Measurements from ENCODE around the gene AXIN2. TPM values are rescaled to one million over a fixed set of nuclear protein-coding genes. Genes with fewer than 3 reads are reported as not detected.

AXIN2 gene
- total RNA-seq, 4 donors from 2014 or later, result 15.3 to 23.7 (median 20.5) TPM

GRCh38 chr17:65515959-65516948, 45.2 kb downstream of the AXIN2 start:
- Histone ChIP-seq H3K4me1 (peaks cover 0 to 11% (median 3%) of the 10 kb centered on the region in 4 donors), H3K36me3 (no peaks in the 10 kb centered on the region), H3K27me3 (no peaks in the 10 kb centered on the region), H3K27ac (peak overlapping the region in 2 of 4 donors; percentile 28 to 32), H3K4me3 (no peak overlapping the region), H3K9me3 (no peaks in the 10 kb centered on the region)
- no peak for DNase-seq (ENCODE audit: low spot score in 2 of 2)
- TF ChIP-seq CTCF (IDR thresholded peaks at IDR 0.05), result no peak
- TF ChIP-seq EP300 (IDR thresholded peaks at IDR 0.05), result no peak
- TF ChIP-seq POLR2A (IDR thresholded peaks at IDR 0.05), result no peak
- 24 to 38% methylated on average over 17 of the region's 17 CpGs for WGBS, 2 donors

GRCh38 chr17:65515512-65515911, 45.9 kb downstream of the AXIN2 start:
- no peak overlapping the region for H3K4me3 ChIP-seq
- no peak for DNase-seq (ENCODE audit: low spot score in 2 of 2)
- WGBS, 2 donors, result 73 to 75% methylated on average over 6 of the region's 6 CpGs
- peaks cover 0 to 11% (median 3%) of the 10 kb centered on the region in 4 donors for H3K4me1 ChIP-seq
- H3K9me3 ChIP-seq, result no peaks in the 10 kb centered on the region
- H3K27ac ChIP-seq, result peak overlapping the region in 1 of 4 donors; percentile 32
- H3K27me3 ChIP-seq, result no peaks in the 10 kb centered on the region
- H3K36me3 ChIP-seq, result no peaks in the 10 kb centered on the region
- TF ChIP-seq EP300 (IDR thresholded peaks at IDR 0.05), result no peak
- no peak for TF ChIP-seq CTCF (IDR thresholded peaks at IDR 0.05)
- TF ChIP-seq POLR2A (IDR thresholded peaks at IDR 0.05), result no peak

GRCh38 chr17:65514541-65514940, 46.9 kb downstream of the AXIN2 start:
- no peak for DNase-seq (ENCODE audit: low spot score in 2 of 2)
- Histone ChIP-seq H3K36me3 (no peaks in the 10 kb centered on the region), H3K27ac (no peak overlapping the region), H3K4me3 (no peak overlapping the region), H3K27me3 (no peaks in the 10 kb centered on the region), H3K4me1 (peaks cover 0 to 11% (median 3%) of the 10 kb centered on the region in 4 donors), H3K9me3 (no peaks in the 10 kb centered on the region)
- 72 to 82% methylated on average over 5 of the region's 5 CpGs for WGBS, 2 donors
- TF ChIP-seq EP300 (IDR thresholded peaks at IDR 0.05), result no peak
- no peak for TF ChIP-seq CTCF (IDR thresholded peaks at IDR 0.05)

- WGBS, 2 donors, result 66 to 73% methylated on average over 8 of the region's 8 CpGs
- Histone ChIP-seq H3K9me3 (no peaks in the 10 kb centered on the region), H3K4me3 (no peak overlapping the region), H3K27ac (no peak overlapping the region), H3K36me3 (no peaks in the 10 kb centered on the region), H3K27me3 (no peaks in the 10 kb centered on the region), H3K4me1 (peaks cover 0 to 11% (median 3%) of the 10 kb centered on the region in 4 donors)
- TF ChIP-seq CTCF (IDR thresholded peaks at IDR 0.05) (no peak), EP300 (IDR thresholded peaks at IDR 0.05) (no peak), POLR2A (IDR thresholded peaks at IDR 0.05) (no peak)
- DNase-seq (ENCODE audit: low spot score in 2 of 2), result no peak
Measured at GRCh38 chr17:65514082-65514481, 47.4 kb downstream of the AXIN2 start.

GRCh38 chr17:65511316-65511715, 50.1 kb downstream of the AXIN2 start:
- TF ChIP-seq POLR2A (IDR thresholded peaks at IDR 0.05) (no peak), EP300 (IDR thresholded peaks at IDR 0.05) (no peak), CTCF (IDR thresholded peaks at IDR 0.05) (no peak)
- H3K27ac ChIP-seq, result no peak overlapping the region
- H3K4me1 ChIP-seq, result peaks cover 0 to 6% (median 2%) of the 10 kb centered on the region in 4 donors
- DNase-seq (ENCODE audit: low spot score in 2 of 2), result no peak
- no peaks in the 10 kb centered on the region for H3K9me3 ChIP-seq
- no peaks in the 10 kb centered on the region for H3K27me3 ChIP-seq
- WGBS, 2 donors, result 83 to 92% methylated on average over 3 of the region's 3 CpGs
- no peaks in the 10 kb centered on the region for H3K36me3 ChIP-seq
- H3K4me3 ChIP-seq, result no peak overlapping the region

Data from tibial nerve (tissue), 4 donors.